ENCODE results near the gene FAM217A.

The FAM217A gene

GRCh38 chr6:4107873-4108272, 28.9 kb upstream of the FAM217A start:
- H3K36me3 ChIP-seq = no peaks in the 10 kb centered on the region
- TF ChIP-seq, protein P1, sequence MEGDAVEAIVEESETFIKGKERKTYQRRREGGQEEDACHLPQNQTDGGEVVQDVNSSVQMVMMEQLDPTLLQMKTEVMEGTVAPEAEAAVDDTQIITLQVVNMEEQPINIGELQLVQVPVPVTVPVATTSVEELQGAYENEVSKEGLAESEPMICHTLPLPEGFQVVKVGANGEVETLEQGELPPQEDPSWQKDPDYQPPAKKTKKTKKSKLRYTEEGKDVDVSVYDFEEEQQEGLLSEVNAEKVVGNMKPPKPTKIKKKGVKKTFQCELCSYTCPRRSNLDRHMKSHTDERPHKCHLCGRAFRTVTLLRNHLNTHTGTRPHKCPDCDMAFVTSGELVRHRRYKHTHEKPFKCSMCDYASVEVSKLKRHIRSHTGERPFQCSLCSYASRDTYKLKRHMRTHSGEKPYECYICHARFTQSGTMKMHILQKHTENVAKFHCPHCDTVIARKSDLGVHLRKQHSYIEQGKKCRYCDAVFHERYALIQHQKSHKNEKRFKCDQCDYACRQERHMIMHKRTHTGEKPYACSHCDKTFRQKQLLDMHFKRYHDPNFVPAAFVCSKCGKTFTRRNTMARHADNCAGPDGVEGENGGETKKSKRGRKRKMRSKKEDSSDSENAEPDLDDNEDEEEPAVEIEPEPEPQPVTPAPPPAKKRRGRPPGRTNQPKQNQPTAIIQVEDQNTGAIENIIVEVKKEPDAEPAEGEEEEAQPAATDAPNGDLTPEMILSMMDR (IDR thresholded peaks at IDR 0.05) = no peak
- no peak overlapping the region for H3K4me3 ChIP-seq (ENCODE audit: low read depth in 1 of 2, low read length in 1 of 2)
- no peaks in the 10 kb centered on the region for H3K9me3 ChIP-seq
- H3K4me1 ChIP-seq (ENCODE audit: control insufficient read depth in 1 of 2, insufficient read depth in 1 of 2, low read depth in 1 of 2, low read length in 1 of 2) = no peaks in the 10 kb centered on the region
- peaks cover 6% of the 10 kb centered on the region for H3K27me3 ChIP-seq
- H3K27ac ChIP-seq = no peak overlapping the region

- Histone ChIP-seq H3K4me1 (ENCODE audit: control insufficient read depth in 1 of 2, insufficient read depth in 1 of 2, low read depth in 1 of 2, low read length in 1 of 2) (no peaks in the 10 kb centered on the region), H3K27me3 (peaks cover 2% of the 10 kb centered on the region), H3K27ac (no peak overlapping the region), H3K4me3 (ENCODE audit: low read depth in 1 of 2, low read length in 1 of 2) (no peak overlapping the region), H3K9me3 (no peaks in the 10 kb centered on the region), H3K36me3 (no peaks in the 10 kb centered on the region)
- TF ChIP-seq, protein P1 (IDR thresholded peaks at IDR 0.05) = no peak
Observed at GRCh38 chr6:4105980-4106536, 27.1 kb upstream of the FAM217A start.

DNA sequence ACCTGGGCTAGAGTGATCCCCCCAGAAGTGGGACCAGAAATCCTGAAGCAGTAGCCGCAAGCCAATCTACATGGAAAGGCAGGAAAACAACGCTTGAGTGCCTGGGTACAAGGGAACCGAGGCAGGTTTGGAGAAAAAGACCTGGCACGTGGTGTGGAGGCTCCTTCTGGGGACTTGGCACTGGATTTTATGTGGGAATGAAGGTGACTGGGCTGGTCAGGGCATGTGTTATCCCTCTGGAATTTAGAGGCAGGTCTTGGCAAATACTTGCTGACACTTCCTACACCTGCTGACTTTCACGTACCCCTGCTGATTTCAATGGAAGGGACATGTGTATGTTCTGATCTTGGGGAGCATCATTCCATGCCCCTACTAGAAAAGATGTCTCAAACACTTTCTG, 25.0 kb upstream of the FAM217A start:
- H3K27me3 ChIP-seq = no peaks in the 10 kb centered on the region
- no peaks in the 10 kb centered on the region for H3K4me1 ChIP-seq (ENCODE audit: control insufficient read depth in 1 of 2, insufficient read depth in 1 of 2, low read depth in 1 of 2, low read length in 1 of 2)
- no peak overlapping the region for H3K27ac ChIP-seq
- TF ChIP-seq, protein P1 (IDR thresholded peaks at IDR 0.05) = no peak
- H3K36me3 ChIP-seq = no peaks in the 10 kb centered on the region
- H3K4me3 ChIP-seq (ENCODE audit: low read depth in 1 of 2, low read length in 1 of 2) = no peak overlapping the region
- no peaks in the 10 kb centered on the region for H3K9me3 ChIP-seq

DNA sequence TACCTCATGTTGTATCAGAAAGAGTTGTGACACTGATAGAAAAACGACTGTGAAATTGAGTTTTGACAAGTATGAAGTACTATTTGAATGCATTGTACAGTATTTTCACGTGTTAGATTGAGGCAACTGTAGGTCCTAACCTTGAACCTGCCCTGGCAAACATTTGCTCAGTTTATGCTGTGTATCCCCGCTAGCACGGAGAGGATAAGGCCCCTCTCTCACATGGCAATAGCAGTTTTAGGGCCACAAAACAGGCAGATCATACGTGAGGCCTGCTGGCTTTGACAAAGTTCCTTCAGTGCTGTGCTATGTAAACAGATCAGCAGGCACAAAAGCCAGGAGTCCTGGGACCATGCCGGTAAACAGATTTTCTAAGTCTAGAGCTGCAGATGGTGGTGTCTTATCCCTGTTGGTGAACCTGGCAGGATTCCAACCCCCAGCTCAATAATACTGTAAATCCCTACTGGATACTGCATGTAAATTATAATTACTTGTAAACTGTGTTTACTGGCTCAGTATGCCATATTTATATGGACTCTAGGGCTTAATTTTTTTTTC, 23.8 kb upstream of the FAM217A start:
- no peaks in the 10 kb centered on the region for H3K9me3 ChIP-seq
- H3K4me1 ChIP-seq (ENCODE audit: control insufficient read depth in 1 of 2, insufficient read depth in 1 of 2, low read depth in 1 of 2, low read length in 1 of 2) = no peaks in the 10 kb centered on the region
- no peaks in the 10 kb centered on the region for H3K36me3 ChIP-seq
- H3K27ac ChIP-seq = no peak overlapping the region
- no peak overlapping the region for H3K4me3 ChIP-seq (ENCODE audit: low read depth in 1 of 2, low read length in 1 of 2)
- no peaks in the 10 kb centered on the region for H3K27me3 ChIP-seq
- TF ChIP-seq, protein P1 (IDR thresholded peaks at IDR 0.05) = no peak

- Histone ChIP-seq H3K27ac (no peak overlapping the region), H3K4me1 (ENCODE audit: control insufficient read depth in 1 of 2, insufficient read depth in 1 of 2, low read depth in 1 of 2, low read length in 1 of 2) (no peaks in the 10 kb centered on the region), H3K4me3 (ENCODE audit: low read depth in 1 of 2, low read length in 1 of 2) (no peak overlapping the region), H3K9me3 (no peaks in the 10 kb centered on the region), H3K27me3 (no peaks in the 10 kb centered on the region), H3K36me3 (no peaks in the 10 kb centered on the region)
- TF ChIP-seq, protein P1 (IDR thresholded peaks at IDR 0.05) = no peak
Observed at GRCh38 chr6:4101298-4101697, 22.4 kb upstream of the FAM217A start.

Data from neutrophil (primary cell).